HG03378 (cell line): Measurements from ENCODE around the gene SOD3.

Source experiments
- ATAC-seq: cut with Tn5 transposase; IDR thresholded peaks from one replicate; pipeline ENCODE4 v1.9.1; 2021; ENCODE audit warnings: mild to moderate bottlenecking, moderate library complexity; ENCODE audit not compliant: unreplicated experiment

Gene SOD3

DNA sequence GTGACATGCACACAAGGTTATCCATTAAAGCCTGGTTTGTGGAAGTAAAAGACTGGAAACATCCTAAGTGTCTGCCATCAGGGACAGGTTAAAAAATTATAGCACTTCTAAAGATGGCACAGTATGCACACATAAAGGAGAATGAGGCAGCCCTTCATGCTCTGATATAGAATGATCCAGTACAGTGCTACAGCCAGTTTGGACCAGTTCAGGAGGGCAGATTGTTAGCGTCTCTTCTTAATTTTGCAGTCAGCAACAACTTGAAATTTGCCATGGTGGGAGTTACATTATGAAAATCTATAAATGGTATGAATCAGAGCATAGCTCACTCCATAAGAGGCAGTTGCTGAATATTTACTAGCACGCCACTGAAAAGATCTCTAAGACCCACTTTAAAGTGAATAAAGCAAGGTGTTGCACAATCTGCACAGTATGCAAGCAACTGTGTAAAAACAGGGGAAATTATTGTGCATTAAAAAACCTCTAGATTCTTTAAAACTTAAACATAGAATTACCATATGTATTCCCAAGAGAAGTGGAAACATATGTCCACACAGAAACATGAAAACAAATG, 20.3 kb upstream of the SOD3 start:
- no peak for ATAC-seq

DNA sequence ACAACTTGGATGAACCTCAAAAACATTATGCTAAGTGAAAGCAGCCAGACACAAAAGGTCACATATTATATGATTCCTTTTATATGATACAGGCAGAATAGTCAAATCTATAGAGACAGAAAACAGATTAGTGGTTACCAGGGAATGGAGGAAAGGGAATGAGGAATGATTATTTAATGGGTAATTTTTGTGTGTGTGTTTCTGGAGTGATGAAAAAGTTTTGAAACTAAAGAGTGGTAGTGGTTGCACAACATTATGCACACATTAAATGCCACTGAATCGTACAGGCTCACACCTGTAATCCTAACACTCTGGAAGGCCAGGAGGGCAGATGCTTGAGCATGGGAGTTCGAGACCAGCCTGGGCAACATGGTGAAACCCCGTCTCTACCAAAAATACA, 19.6 kb upstream of the SOD3 start:
- ATAC-seq = no peak

- no peak for ATAC-seq
Measured at GRCh38 chr4:24777536-24778463, 17.6 kb upstream of the SOD3 start.

DNA sequence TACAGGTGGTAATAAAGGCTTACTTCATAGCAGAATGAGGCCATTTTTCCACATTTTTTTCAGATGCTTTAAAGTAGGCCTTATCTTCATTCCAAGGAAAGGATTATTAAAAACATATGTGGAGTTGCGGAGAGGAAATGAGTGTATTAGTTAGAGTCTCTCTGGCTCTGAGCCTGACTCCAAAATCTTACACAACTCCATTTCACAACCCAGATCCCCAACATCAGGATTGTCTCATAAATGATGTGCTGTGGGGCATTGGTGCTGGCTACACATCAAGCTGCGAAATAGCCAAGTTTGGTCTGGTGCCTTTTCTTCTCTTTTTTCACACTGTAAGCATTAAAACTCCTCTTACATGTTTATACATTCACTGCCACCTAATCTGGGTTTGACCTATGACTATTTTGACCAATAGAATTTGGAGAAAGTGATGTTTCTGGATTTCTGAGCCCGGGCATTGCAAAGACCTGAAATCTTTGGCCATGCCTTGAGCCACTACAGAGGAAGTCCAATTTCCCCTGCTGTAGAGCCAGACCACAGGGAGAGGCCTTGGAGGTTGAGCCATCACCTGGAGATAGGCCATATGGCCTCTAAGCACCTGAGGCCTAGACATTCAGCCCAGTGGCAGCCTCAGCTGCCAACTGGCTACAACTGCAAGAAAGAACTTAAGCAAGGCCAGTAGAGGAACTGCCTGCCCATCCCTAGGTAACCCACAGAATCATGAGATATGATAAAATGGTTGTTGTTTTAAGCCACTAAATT, 16.7 kb upstream of the SOD3 start:
- ATAC-seq = no peak

DNA sequence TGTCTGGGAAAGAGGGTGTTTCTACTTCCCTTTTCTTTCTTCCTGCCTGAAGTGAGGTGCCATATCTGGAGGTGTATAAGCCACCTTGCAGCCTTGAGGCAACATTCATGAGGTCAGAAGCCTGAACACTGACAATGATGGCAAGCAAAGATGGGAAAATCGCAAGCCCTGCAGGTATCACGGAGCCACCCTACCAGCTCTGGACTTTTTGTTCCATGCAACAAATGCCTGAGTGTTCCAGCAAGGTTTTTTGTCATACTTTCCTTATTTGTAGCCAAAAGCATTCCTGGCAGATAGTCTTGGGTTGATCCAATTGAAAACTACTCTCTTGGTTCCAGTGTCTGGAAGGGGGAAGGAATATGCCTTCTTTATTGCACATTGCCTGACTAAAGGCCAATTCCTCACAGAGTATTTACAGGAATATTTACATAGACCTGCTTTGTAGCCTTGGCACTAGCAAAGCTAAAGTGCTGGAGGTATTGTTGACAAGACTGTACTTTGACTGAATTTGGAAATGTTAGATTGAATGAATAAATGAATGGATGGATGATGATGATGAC, 14.4 kb upstream of the SOD3 start:
- ATAC-seq = no peak

DNA sequence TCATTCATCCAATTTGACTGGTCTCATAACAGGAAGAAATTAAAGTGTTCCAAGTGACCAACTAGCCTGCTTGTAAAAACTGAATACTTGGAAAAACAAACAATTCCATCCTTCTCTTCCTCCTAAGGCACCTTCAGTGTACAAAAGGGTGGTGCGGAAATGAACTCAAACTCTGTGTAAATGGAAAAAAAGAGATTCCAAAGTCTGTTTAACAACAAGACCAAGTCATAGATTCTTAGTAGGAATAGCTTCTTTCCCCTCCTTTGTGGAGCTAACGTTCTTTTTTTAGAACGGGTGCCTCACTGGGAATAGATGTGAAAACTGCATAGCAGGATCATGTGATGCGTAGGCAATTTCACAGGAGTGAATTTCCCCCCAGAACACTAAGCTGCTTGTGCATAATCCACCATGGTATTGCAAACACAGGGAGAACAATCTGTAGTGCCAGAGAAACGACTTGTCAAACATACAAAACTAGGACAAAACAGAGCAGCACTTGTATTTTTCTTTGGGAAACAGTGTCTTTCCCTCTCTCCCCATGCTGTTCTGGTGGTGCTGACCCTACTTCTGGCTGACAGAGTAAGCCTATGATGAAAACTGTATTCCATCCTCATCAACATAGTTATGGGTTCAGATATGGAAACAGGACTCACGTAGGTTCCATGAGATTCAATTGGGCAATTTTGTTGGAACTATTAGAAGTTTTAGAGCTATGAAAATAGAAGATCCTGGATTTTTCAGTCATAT, 13.2 kb upstream of the SOD3 start:
- no peak for ATAC-seq

- no peak for ATAC-seq
Measured at GRCh38 chr4:24783506-24783905, 11.9 kb upstream of the SOD3 start.

GRCh38 chr4:24791043-24791442, 4.3 kb upstream of the SOD3 start:
- ATAC-seq = no peak

- ATAC-seq = no peak
Measured at GRCh38 chr4:24792552-24792951, 2.8 kb upstream of the SOD3 start.

GRCh38 chr4:24793219-24794005, 2.0 kb upstream of the SOD3 start:
- no peak for ATAC-seq

DNA sequence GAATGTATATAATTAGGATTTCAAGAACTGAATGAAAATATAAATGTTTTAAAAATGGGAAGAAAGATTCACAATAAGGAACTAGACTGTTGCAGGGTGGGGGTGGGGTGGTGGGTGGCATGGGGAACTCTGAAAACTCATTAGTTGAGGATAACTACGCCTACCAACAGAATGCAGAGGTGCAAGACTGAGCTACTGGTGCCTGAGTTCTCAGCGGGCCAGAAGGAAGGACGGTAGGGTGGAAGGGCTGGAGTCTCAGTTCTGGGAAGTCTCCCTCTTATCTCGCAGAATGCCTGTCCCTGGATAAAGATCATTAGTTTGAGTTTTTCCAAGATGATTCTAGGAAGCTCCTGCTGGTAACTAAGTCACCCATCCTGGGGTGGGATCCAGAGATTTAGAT, 1.3 kb upstream of the SOD3 start:
- ATAC-seq = no peak

DNA sequence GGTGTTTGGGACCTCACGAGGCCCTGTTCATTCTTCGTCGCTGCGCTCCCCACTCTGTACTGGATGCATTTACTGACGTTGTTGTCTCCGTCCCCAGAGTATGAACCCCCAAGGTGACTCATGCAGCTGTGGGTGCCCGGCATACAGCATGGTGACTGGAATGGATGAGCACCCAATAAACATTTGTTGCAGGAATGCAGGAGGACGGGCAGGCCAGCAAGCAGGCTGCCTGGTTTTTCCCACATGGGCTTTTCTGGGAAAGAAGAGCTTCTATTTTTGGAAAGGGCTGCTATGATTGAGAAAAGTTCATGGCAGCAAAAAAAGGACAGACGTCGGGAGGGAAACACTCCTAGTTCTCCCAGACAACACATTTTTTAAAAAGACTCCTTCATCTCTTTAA, 893 bp upstream of the SOD3 start:
- no peak for ATAC-seq

DNA sequence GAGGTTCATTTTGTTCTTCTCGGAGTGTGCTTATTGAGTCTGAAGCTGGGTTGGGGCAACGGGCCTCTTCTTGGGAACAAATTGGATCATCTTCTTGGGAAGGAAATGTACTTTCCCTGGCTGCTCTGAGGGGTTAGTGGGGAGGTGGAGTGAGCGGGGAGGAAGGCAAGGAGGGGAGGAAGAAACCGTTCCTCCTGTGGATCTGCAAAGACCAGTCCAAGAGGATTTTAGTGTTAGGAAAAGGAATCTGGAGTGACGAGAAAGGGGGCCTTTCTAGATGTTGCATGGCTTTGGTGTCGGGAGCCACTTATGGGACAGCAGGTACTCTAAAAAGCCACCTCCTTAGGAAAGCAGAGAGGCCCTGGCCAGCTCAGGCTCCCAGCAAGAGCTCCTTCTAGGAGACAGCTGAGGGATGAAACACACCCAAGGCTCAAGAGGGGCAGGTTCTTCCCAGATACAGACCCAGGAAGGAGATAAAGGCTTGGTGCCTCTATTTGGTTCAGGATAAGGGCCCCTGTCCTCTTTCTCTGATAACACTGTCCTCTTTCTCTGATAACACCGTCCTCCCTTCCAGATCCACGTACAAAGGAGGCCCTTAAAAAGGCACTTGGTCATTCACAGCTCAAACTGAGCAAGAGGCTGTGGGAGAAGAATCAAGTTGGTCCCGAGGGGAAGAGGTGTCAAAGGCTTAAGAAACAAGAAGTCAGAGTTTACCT, 451 bp downstream of the SOD3 start:
- ATAC-seq = no peak

- ATAC-seq = no peak
Measured at GRCh38 chr4:24796620-24797019, 1.2 kb downstream of the SOD3 start.

DNA sequence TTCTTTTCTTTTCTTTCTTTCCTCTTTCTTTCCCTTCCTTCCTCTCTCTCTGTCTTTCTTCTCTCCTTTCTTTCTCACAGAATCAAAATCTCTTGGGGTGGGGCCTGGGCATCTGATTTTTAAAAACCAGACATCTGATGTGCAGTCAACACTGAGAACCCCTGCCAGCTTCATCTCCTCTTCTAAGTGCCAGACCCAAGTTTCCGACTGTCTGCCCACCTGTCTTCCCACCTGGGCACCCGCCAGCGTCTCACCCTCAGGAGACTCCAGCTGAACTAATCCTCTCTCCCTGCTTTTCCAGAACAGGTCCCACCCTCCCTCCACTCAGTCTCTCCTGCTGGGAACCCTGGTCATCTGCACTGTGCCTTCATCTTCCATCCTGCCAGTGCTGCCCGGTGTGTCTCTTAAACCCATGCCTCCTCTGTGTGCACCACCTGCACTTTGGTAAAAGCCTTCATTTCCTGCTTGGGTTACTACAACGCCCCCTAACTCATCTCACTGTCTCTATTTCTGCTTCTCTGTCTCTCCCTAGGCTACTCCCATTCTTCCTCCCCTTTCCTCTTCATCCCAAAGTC, 2.8 kb downstream of the SOD3 start:
- ATAC-seq = no peak

GRCh38 chr4:24799196-24799543, 3.8 kb downstream of the SOD3 start:
- ATAC-seq = no peak

DNA sequence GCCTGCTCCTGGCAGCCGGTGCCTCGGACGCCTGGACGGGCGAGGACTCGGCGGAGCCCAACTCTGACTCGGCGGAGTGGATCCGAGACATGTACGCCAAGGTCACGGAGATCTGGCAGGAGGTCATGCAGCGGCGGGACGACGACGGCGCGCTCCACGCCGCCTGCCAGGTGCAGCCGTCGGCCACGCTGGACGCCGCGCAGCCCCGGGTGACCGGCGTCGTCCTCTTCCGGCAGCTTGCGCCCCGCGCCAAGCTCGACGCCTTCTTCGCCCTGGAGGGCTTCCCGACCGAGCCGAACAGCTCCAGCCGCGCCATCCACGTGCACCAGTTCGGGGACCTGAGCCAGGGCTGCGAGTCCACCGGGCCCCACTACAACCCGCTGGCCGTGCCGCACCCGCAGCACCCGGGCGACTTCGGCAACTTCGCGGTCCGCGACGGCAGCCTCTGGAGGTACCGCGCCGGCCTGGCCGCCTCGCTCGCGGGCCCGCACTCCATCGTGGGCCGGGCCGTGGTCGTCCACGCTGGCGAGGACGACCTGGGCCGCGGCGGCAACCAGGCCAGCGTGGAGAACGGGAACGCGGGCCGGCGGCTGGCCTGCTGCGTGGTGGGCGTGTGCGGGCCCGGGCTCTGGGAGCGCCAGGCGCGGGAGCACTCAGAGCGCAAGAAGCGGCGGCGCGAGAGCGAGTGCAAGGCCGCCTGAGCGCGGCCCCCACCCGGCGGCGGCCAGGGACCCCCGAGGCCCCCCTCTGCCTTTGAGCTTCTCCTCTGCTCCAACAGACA, 4.4 kb downstream of the SOD3 start:
- no peak for ATAC-seq

DNA sequence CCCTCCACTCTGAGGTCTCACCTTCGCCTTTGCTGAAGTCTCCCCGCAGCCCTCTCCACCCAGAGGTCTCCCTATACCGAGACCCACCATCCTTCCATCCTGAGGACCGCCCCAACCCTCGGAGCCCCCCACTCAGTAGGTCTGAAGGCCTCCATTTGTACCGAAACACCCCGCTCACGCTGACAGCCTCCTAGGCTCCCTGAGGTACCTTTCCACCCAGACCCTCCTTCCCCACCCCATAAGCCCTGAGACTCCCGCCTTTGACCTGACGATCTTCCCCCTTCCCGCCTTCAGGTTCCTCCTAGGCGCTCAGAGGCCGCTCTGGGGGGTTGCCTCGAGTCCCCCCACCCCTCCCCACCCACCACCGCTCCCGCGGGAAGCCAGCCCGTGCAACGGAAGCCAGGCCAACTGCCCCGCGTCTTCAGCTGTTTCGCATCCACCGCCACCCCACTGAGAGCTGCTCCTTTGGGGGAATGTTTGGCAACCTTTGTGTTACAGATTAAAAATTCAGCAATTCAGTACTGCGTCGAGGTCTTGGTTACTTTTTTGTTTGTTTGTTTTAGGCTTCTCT, 5.0 kb downstream of the SOD3 start:
- no peak for ATAC-seq
